ENCODE results near the gene GRWD1. TPM values are rescaled to one million over a fixed set of nuclear protein-coding genes. Genes with fewer than 3 reads are reported as not detected.
A peak's percentile ranks its signal among the peaks of the same experiment; 100 is the strongest.

Gene GRWD1
- total and polyA plus RNA-seq, 2 donors: 8.4 to 20.2 TPM

GRCh38 chr19:48441360-48442050 is 4.3 kb upstream of the GRWD1 start:
- Histone ChIP-seq H3K4me1 (ENCODE audit: control insufficient read depth in 2 of 2, insufficient read depth in 2 of 2, low read length in 2 of 2) (peaks cover 7 to 21% of the 10 kb centered on the region in 2 donors), H3K36me3 (ENCODE audit: control insufficient read depth in 2 of 2, insufficient read depth in 2 of 2, low read length in 1 of 2) (no peaks in the 10 kb centered on the region), H3K27me3 (ENCODE audit: control insufficient read depth in 2 of 2, insufficient read depth in 1 of 2, low read length in 1 of 2) (peaks cover 40 to 70% of the 10 kb centered on the region in 2 donors), H3K4me3 (ENCODE audit: low read length in 2 of 2) (no peak overlapping the region), H3K27ac (ENCODE audit: low read depth in 1 of 2, low read length in 1 of 2) (no peak overlapping the region), H3K9me3 (ENCODE audit: control insufficient read depth in 2 of 2, insufficient read depth in 1 of 2, low read length in 1 of 2) (peaks cover 1 to 7% of the 10 kb centered on the region in 2 donors)
- 97% methylated on average over 20 of the region's 20 CpGs for whole genome bisulfite sequencing
- no peak for DNase-seq (ENCODE audit: low read depth in 6 of 9, low spot score in 9 of 9)

GRCh38 chr19:48442116-48443035 is 3.4 kb upstream of the GRWD1 start:
- Histone ChIP-seq H3K4me3 (ENCODE audit: low read length in 2 of 2) (no peak overlapping the region), H3K36me3 (ENCODE audit: control insufficient read depth in 2 of 2, insufficient read depth in 2 of 2, low read length in 1 of 2) (peaks cover 0 to 4% of the 10 kb centered on the region in 2 donors), H3K9me3 (ENCODE audit: control insufficient read depth in 2 of 2, insufficient read depth in 1 of 2, low read length in 1 of 2) (peaks cover 1 to 7% of the 10 kb centered on the region in 2 donors), H3K27me3 (ENCODE audit: control insufficient read depth in 2 of 2, insufficient read depth in 1 of 2, low read length in 1 of 2) (peaks cover 40 to 62% of the 10 kb centered on the region in 2 donors), H3K4me1 (ENCODE audit: control insufficient read depth in 2 of 2, insufficient read depth in 2 of 2, low read length in 2 of 2) (peaks cover 9 to 23% of the 10 kb centered on the region in 2 donors), H3K27ac (ENCODE audit: low read depth in 1 of 2, low read length in 1 of 2) (no peak overlapping the region)
- no peak for DNase-seq (ENCODE audit: low read depth in 6 of 9, low spot score in 9 of 9)
- 38% methylated on average over 94 of the region's 94 CpGs for WGBS

DNA sequence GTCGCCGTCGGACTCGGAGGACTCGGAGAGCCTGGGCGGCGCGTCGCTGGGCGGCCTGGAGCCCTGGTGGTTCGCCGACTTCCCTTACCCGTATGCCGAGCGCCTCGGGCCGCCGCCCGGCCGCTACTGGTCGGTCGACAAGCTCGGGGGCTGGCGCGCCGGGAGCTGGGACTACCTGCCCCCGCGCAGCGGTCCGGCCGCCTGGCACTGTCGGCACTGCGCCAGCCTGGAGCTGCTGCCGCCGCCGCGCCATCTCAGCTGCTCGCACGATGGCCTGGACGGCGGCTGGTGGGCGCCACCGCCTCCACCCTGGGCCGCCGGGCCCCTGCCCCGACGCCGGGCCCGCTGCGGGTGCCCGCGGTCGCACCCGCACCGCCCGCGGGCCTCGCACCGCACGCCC is 2.5 kb upstream of the GRWD1 start:
- H3K4me3 ChIP-seq (ENCODE audit: low read length in 2 of 2): peak overlapping the region in 1 of 2 donors; percentile 24
- 4% methylated on average over 60 of the region's 60 CpGs for WGBS

GRCh38 chr19:48443731-48444128 is 2.1 kb upstream of the GRWD1 start:
- Histone ChIP-seq H3K27ac (ENCODE audit: low read depth in 1 of 2, low read length in 1 of 2) (no peak overlapping the region), H3K36me3 (ENCODE audit: control insufficient read depth in 2 of 2, insufficient read depth in 2 of 2, low read length in 1 of 2) (peaks cover 7 to 17% of the 10 kb centered on the region in 2 donors), H3K27me3 (ENCODE audit: control insufficient read depth in 2 of 2, insufficient read depth in 1 of 2, low read length in 1 of 2) (peaks cover 40 to 57% of the 10 kb centered on the region in 2 donors), H3K4me1 (ENCODE audit: control insufficient read depth in 2 of 2, insufficient read depth in 2 of 2, low read length in 2 of 2) (peaks cover 9 to 23% of the 10 kb centered on the region in 2 donors), H3K4me3 (ENCODE audit: low read length in 2 of 2) (peak overlapping the region in 1 of 2 donors; percentile 24), H3K9me3 (ENCODE audit: control insufficient read depth in 2 of 2, insufficient read depth in 1 of 2, low read length in 1 of 2) (peaks cover 1 to 7% of the 10 kb centered on the region in 2 donors)
- DNase-seq (ENCODE audit: low read depth in 6 of 9, low spot score in 9 of 9): no peak
- 6% methylated on average over 45 of the region's 45 CpGs for WGBS

More for the DNA sequence above, 2.5 kb upstream of the GRWD1 start:
- H3K27ac ChIP-seq (ENCODE audit: low read depth in 1 of 2, low read length in 1 of 2): no peak overlapping the region
- H3K4me1 ChIP-seq (ENCODE audit: control insufficient read depth in 2 of 2, insufficient read depth in 2 of 2, low read length in 2 of 2): peaks cover 9 to 23% of the 10 kb centered on the region in 2 donors
- H3K27me3 ChIP-seq (ENCODE audit: control insufficient read depth in 2 of 2, insufficient read depth in 1 of 2, low read length in 1 of 2): peaks cover 40 to 58% of the 10 kb centered on the region in 2 donors
- DNase-seq (ENCODE audit: low read depth in 6 of 9, low spot score in 9 of 9): no peak
- H3K36me3 ChIP-seq (ENCODE audit: control insufficient read depth in 2 of 2, insufficient read depth in 2 of 2, low read length in 1 of 2): peaks cover 5 to 12% of the 10 kb centered on the region in 2 donors
- H3K9me3 ChIP-seq (ENCODE audit: control insufficient read depth in 2 of 2, insufficient read depth in 1 of 2, low read length in 1 of 2): peaks cover 1 to 7% of the 10 kb centered on the region in 2 donors

GRCh38 chr19:48444129-48444935 is 1.5 kb upstream of the GRWD1 start:
- peaks cover 10 to 23% of the 10 kb centered on the region in 2 donors for H3K36me3 ChIP-seq (ENCODE audit: control insufficient read depth in 2 of 2, insufficient read depth in 2 of 2, low read length in 1 of 2)
- 20% methylated on average over 38 of the region's 38 CpGs for WGBS
- peaks cover 9 to 23% of the 10 kb centered on the region in 2 donors for H3K4me1 ChIP-seq (ENCODE audit: control insufficient read depth in 2 of 2, insufficient read depth in 2 of 2, low read length in 2 of 2)
- H3K4me3 ChIP-seq (ENCODE audit: low read length in 2 of 2): peak overlapping the region in 1 of 2 donors; percentile 2
- no peak for DNase-seq (ENCODE audit: low read depth in 6 of 9, low spot score in 9 of 9)
- no peak overlapping the region for H3K27ac ChIP-seq (ENCODE audit: low read depth in 1 of 2, low read length in 1 of 2)
- H3K9me3 ChIP-seq (ENCODE audit: control insufficient read depth in 2 of 2, insufficient read depth in 1 of 2, low read length in 1 of 2): peaks cover 1 to 7% of the 10 kb centered on the region in 2 donors
- peaks cover 40 to 53% of the 10 kb centered on the region in 2 donors for H3K27me3 ChIP-seq (ENCODE audit: control insufficient read depth in 2 of 2, insufficient read depth in 1 of 2, low read length in 1 of 2)

- Histone ChIP-seq H3K4me3 (ENCODE audit: low read length in 2 of 2) (peak overlapping the region; percentile 75 to 95), H3K27ac (ENCODE audit: low read depth in 1 of 2, low read length in 1 of 2) (no peak overlapping the region), H3K36me3 (ENCODE audit: control insufficient read depth in 2 of 2, insufficient read depth in 2 of 2, low read length in 1 of 2) (peaks cover 15 to 28% of the 10 kb centered on the region in 2 donors), H3K9me3 (ENCODE audit: control insufficient read depth in 2 of 2, insufficient read depth in 1 of 2, low read length in 1 of 2) (peaks cover 1 to 7% of the 10 kb centered on the region in 2 donors), H3K4me1 (ENCODE audit: control insufficient read depth in 2 of 2, insufficient read depth in 2 of 2, low read length in 2 of 2) (peaks cover 9 to 23% of the 10 kb centered on the region in 2 donors), H3K27me3 (ENCODE audit: control insufficient read depth in 2 of 2, insufficient read depth in 1 of 2, low read length in 1 of 2) (peaks cover 40 to 49% of the 10 kb centered on the region in 2 donors)
- 48% methylated on average over 3 of the region's 3 CpGs for WGBS
- no peak for DNase-seq (ENCODE audit: low read depth in 6 of 9, low spot score in 9 of 9)
Measured at GRCh38 chr19:48444936-48445200, 915 bp upstream of the GRWD1 start.

- peaks cover 39 to 46% of the 10 kb centered on the region in 2 donors for H3K27me3 ChIP-seq (ENCODE audit: control insufficient read depth in 2 of 2, insufficient read depth in 1 of 2, low read length in 1 of 2)
- no peak for DNase-seq (ENCODE audit: low read depth in 6 of 9, low spot score in 9 of 9)
- 14% methylated on average over 6 of the region's 6 CpGs for WGBS
- peak overlapping the region; percentile 75 to 95 for H3K4me3 ChIP-seq (ENCODE audit: low read length in 2 of 2)
- H3K4me1 ChIP-seq (ENCODE audit: control insufficient read depth in 2 of 2, insufficient read depth in 2 of 2, low read length in 2 of 2): peaks cover 9 to 23% of the 10 kb centered on the region in 2 donors
- peaks cover 1 to 7% of the 10 kb centered on the region in 2 donors for H3K9me3 ChIP-seq (ENCODE audit: control insufficient read depth in 2 of 2, insufficient read depth in 1 of 2, low read length in 1 of 2)
- peaks cover 19 to 31% of the 10 kb centered on the region in 2 donors for H3K36me3 ChIP-seq (ENCODE audit: control insufficient read depth in 2 of 2, insufficient read depth in 2 of 2, low read length in 1 of 2)
- peak overlapping the region in 1 of 2 donors; percentile 85 for H3K27ac ChIP-seq (ENCODE audit: low read depth in 1 of 2, low read length in 1 of 2)
Measured at GRCh38 chr19:48445256-48445605, 552 bp upstream of the GRWD1 start.

DNA sequence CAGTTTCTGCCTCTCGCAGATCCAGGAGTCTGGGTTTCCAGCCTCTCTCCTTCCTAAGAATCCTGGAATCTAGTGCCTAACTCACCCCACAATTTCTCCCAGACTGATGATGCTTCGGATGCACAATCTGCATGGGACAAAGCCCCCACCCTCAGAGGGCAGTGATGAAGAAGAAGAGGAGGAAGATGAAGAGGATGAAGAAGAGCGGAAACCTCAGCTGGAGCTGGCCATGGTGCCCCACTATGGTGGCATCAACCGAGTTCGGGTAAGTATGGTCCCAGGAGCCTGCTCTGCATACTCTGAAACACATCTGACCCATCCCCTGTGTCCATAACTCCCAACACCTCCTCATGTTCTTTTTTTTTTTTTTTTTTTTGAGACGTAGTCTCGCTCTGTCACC is 796 bp downstream of the GRWD1 start:
- Histone ChIP-seq H3K4me3 (ENCODE audit: low read length in 2 of 2) (peak overlapping the region; percentile 75 to 95), H3K27me3 (ENCODE audit: control insufficient read depth in 2 of 2, insufficient read depth in 1 of 2, low read length in 1 of 2) (peaks cover 32 to 36% of the 10 kb centered on the region in 2 donors), H3K9me3 (ENCODE audit: control insufficient read depth in 2 of 2, insufficient read depth in 1 of 2, low read length in 1 of 2) (peaks cover 1 to 7% of the 10 kb centered on the region in 2 donors), H3K36me3 (ENCODE audit: control insufficient read depth in 2 of 2, insufficient read depth in 2 of 2, low read length in 1 of 2) (peaks cover 32 to 45% of the 10 kb centered on the region in 2 donors), H3K4me1 (ENCODE audit: control insufficient read depth in 2 of 2, insufficient read depth in 2 of 2, low read length in 2 of 2) (peaks cover 9 to 23% of the 10 kb centered on the region in 2 donors), H3K27ac (ENCODE audit: low read depth in 1 of 2, low read length in 1 of 2) (no peak overlapping the region)
- WGBS: 92% methylated on average over 6 of the region's 7 CpGs
- DNase-seq (ENCODE audit: low read depth in 6 of 9, low spot score in 9 of 9): no peak
